ENCODE data around the gene GSG1L2.

DNA sequence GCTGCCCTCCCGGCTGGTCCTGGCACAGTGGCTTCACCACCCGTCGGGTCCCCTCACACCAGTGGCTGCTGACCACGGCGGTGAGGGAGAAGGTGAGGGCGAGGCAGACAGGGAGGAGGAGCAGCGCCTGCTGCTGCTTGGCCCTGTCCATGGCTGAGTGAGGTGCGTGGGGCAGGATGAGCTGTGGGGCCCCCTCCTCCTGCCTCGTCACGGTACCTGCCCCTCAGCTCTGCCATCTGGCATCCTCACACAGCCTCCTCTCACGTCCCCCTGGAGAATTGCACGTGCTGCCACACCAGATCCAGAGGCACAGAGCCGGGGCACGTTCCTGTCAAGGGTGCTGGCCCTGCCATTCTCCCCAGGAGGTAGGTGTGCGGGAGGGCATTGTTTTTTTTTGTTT, at the start of gene GSG1L2:
- no peak for TF ChIP-seq POLR2A (IDR thresholded peaks at IDR 0.05)
- TF ChIP-seq, protein P1, sequence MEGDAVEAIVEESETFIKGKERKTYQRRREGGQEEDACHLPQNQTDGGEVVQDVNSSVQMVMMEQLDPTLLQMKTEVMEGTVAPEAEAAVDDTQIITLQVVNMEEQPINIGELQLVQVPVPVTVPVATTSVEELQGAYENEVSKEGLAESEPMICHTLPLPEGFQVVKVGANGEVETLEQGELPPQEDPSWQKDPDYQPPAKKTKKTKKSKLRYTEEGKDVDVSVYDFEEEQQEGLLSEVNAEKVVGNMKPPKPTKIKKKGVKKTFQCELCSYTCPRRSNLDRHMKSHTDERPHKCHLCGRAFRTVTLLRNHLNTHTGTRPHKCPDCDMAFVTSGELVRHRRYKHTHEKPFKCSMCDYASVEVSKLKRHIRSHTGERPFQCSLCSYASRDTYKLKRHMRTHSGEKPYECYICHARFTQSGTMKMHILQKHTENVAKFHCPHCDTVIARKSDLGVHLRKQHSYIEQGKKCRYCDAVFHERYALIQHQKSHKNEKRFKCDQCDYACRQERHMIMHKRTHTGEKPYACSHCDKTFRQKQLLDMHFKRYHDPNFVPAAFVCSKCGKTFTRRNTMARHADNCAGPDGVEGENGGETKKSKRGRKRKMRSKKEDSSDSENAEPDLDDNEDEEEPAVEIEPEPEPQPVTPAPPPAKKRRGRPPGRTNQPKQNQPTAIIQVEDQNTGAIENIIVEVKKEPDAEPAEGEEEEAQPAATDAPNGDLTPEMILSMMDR (IDR thresholded peaks at IDR 0.05) = no peak
